ENCODE results near the gene DOHH. TPM values are rescaled to one million over a fixed set of nuclear protein-coding genes. Genes with fewer than 3 reads are reported as not detected.

The DOHH gene
- total RNA-seq, 1 experiment from 2014 or later = 12.3 TPM

- Histone ChIP-seq H3K9me3 (replicated peaks) (no peaks in the 10 kb centered on the region), H3K36me3 (peaks cover 5% of the 10 kb centered on the region), H3K4me3 (peak overlapping the region; percentile 84), H3K27ac (no peak overlapping the region), H3K27me3 (no peaks in the 10 kb centered on the region), H3K4me1 (no peaks in the 10 kb centered on the region; the same call in 1 of the 2 replicates)
- DNase-seq = no peak
Measured at GRCh38 chr19:3507371-3508120, 7.1 kb upstream of the DOHH start.

- Histone ChIP-seq H3K4me3 (peak overlapping the region; percentile 84), H3K9me3 (replicated peaks) (no peaks in the 10 kb centered on the region), H3K36me3 (peaks cover 5% of the 10 kb centered on the region), H3K27ac (peak overlapping the region; percentile 34), H3K27me3 (no peaks in the 10 kb centered on the region), H3K4me1 (no peaks in the 10 kb centered on the region; the same call in 1 of the 2 replicates)
- peak; percentile 29 to 31 for DNase-seq
Measured at GRCh38 chr19:3506384-3507340, 6.2 kb upstream of the DOHH start.

- no peaks in the 10 kb centered on the region for H3K9me3 ChIP-seq (replicated peaks)
- peaks cover 5% of the 10 kb centered on the region for H3K36me3 ChIP-seq
- DNase-seq = peak; percentile 98 to 99
- H3K4me1 ChIP-seq = no peaks in the 10 kb centered on the region; the same call in 1 of the 2 replicates
- peak within 1 kb of the TSS; percentile 84 for H3K4me3 ChIP-seq
- no peaks in the 10 kb centered on the region for H3K27me3 ChIP-seq
- peak within 1 kb of the TSS; percentile 69 for H3K27ac ChIP-seq
Measured at GRCh38 chr19:3505598-3506383, 5.3 kb upstream of the DOHH start, which contains the start of gene FZR1. Gene FZR1 (plus strand): TSS chr19:3506311. CDS start chr19:3522990, 16,679 bp downstream.

GRCh38 chr19:3504735-3505134 is 4.3 kb upstream of the DOHH start:
- no peak overlapping the region for H3K4me3 ChIP-seq
- no peaks in the 10 kb centered on the region for H3K9me3 ChIP-seq (replicated peaks)
- no peaks in the 10 kb centered on the region; the same call in 1 of the 2 replicates for H3K4me1 ChIP-seq
- no peak overlapping the region for H3K27ac ChIP-seq
- no peaks in the 10 kb centered on the region for H3K27me3 ChIP-seq
- H3K36me3 ChIP-seq = no peaks in the 10 kb centered on the region
- DNase-seq = peak in 1 of 2 experiments; percentile 34

- no peaks in the 10 kb centered on the region for H3K36me3 ChIP-seq
- no peaks in the 10 kb centered on the region for H3K27me3 ChIP-seq
- DNase-seq = peak; percentile 44 to 45
- H3K4me3 ChIP-seq = no peak overlapping the region
- no peaks in the 10 kb centered on the region; the same call in 1 of the 2 replicates for H3K4me1 ChIP-seq
- H3K9me3 ChIP-seq (replicated peaks) = no peaks in the 10 kb centered on the region
- no peak overlapping the region for H3K27ac ChIP-seq
Measured at GRCh38 chr19:3503036-3503572, 2.6 kb upstream of the DOHH start.

- H3K27me3 ChIP-seq = no peaks in the 10 kb centered on the region
- no peaks in the 10 kb centered on the region for H3K9me3 ChIP-seq (replicated peaks)
- H3K4me1 ChIP-seq = no peaks in the 10 kb centered on the region; the same call in 1 of the 2 replicates
- H3K36me3 ChIP-seq = no peaks in the 10 kb centered on the region
- H3K4me3 ChIP-seq = no peak overlapping the region
- H3K27ac ChIP-seq = no peak overlapping the region
- no peak for DNase-seq
Measured at GRCh38 chr19:3501780-3502179, 1.3 kb upstream of the DOHH start.

- Histone ChIP-seq H3K4me3 (peak overlapping the region; percentile 79), H3K27me3 (no peaks in the 10 kb centered on the region), H3K4me1 (no peaks in the 10 kb centered on the region; the same call in 1 of the 2 replicates), H3K36me3 (0 out of 2 replicates have a peak, but pooled peaks cover 7% of the 10 kb centered on the region), H3K27ac (peak overlapping the region; percentile 97), H3K9me3 (replicated peaks) (no peaks in the 10 kb centered on the region)
- no peak for DNase-seq
Measured at GRCh38 chr19:3499738-3500428, 591 bp downstream of the DOHH start.

GRCh38 chr19:3497757-3498520 is 2.5 kb downstream of the DOHH start:
- no peak for DNase-seq

GRCh38 chr19:3496392-3497273 is 3.8 kb downstream of the DOHH start:
- H3K36me3 ChIP-seq = peaks cover 7% of the 10 kb centered on the region; the same call in 1 of the 2 replicates
- no peak overlapping the region for H3K27ac ChIP-seq
- H3K4me3 ChIP-seq = no peak overlapping the region
- no peaks in the 10 kb centered on the region for H3K4me1 ChIP-seq
- no peaks in the 10 kb centered on the region for H3K9me3 ChIP-seq (replicated peaks)
- no peak for DNase-seq
- no peaks in the 10 kb centered on the region for H3K27me3 ChIP-seq

More at GRCh38 chr19:3497757-3498520, 2.5 kb downstream of the DOHH start:
- Histone ChIP-seq H3K4me3 (no peak overlapping the region), H3K9me3 (replicated peaks) (no peaks in the 10 kb centered on the region), H3K27me3 (no peaks in the 10 kb centered on the region), H3K4me1 (no peaks in the 10 kb centered on the region; the same call in 1 of the 2 replicates), H3K27ac (no peak overlapping the region), H3K36me3 (0 out of 2 replicates have a peak, but pooled peaks cover 7% of the 10 kb centered on the region)

- Histone ChIP-seq H3K4me3 (no peak overlapping the region), H3K27me3 (no peaks in the 10 kb centered on the region), H3K36me3 (peaks cover 7% of the 10 kb centered on the region; the same call in 1 of the 2 replicates), H3K9me3 (replicated peaks) (no peaks in the 10 kb centered on the region), H3K4me1 (no peaks in the 10 kb centered on the region), H3K27ac (no peak overlapping the region)
- no peak for DNase-seq
Measured at GRCh38 chr19:3494559-3494958, 5.9 kb downstream of the DOHH start.

- Histone ChIP-seq H3K27me3 (no peaks in the 10 kb centered on the region), H3K9me3 (replicated peaks) (no peaks in the 10 kb centered on the region), H3K27ac (no peak overlapping the region), H3K4me3 (no peak overlapping the region), H3K36me3 (peaks cover 7% of the 10 kb centered on the region; the same call in 1 of the 2 replicates), H3K4me1 (no peaks in the 10 kb centered on the region)
- DNase-seq = peak; percentile 46 to 49
Measured at GRCh38 chr19:3494051-3494450, 6.4 kb downstream of the DOHH start.

- Histone ChIP-seq H3K4me3 (no peak overlapping the region), H3K27me3 (no peaks in the 10 kb centered on the region), H3K27ac (no peak overlapping the region), H3K9me3 (replicated peaks) (no peaks in the 10 kb centered on the region), H3K36me3 (peaks cover 7% of the 10 kb centered on the region; the same call in 1 of the 2 replicates), H3K4me1 (no peaks in the 10 kb centered on the region)
- no peak for DNase-seq
Measured at GRCh38 chr19:3493651-3494050, 6.8 kb downstream of the DOHH start.

Data from SJCRH30 (cell line).